Large intestine (tissue), 3 donors: ENCODE results near the gene MKNK2. TPM values are rescaled to one million over a fixed set of nuclear protein-coding genes. Genes with fewer than 3 reads are reported as not detected.
"Not testable (repeated sequence)": the region's sequence is repeated elsewhere in the genome, so short reads cannot be mapped to it uniquely, and the experiment has no call there.

Source experiments
- DNase-seq, 2 donors: peaks; one replicate each; pipeline versions ENCODE4 v3.0.0 to v3.0.0-alpha.2; 2013
- H3K27ac ChIP-seq: one replicate; pipeline ENCODE4 v1.5.1; 2013; ENCODE audit warnings: low read length
- H3K27me3 ChIP-seq: 2 replicates; pipeline ENCODE4 v1.6.1; 2013; ENCODE audit warnings: low read length; ENCODE audit not compliant: control insufficient read depth, insufficient read depth
- H3K36me3 ChIP-seq: 2 replicates; pipeline ENCODE4 v1.6.1; 2013; ENCODE audit warnings: low read length; ENCODE audit not compliant: control insufficient read depth, insufficient read depth
- H3K4me1 ChIP-seq: one replicate; pipeline ENCODE4 v1.6.1; 2013; ENCODE audit warnings: low read length; ENCODE audit not compliant: control insufficient read depth, insufficient read depth
- H3K4me3 ChIP-seq: one replicate; pipeline ENCODE4 v1.5.1; 2013; ENCODE audit warnings: low read length
- H3K9me3 ChIP-seq: one replicate; pipeline ENCODE4 v1.6.1; 2013; ENCODE audit warnings: mild to moderate bottlenecking, low read depth, low read length, moderate library complexity; ENCODE audit not compliant: control insufficient read depth
- WGBS: methylation state at CpG from one replicate; pipeline ENCODE4 v1.1.5; 2013; ENCODE audit warnings: low lambda C conversion rate; ENCODE audit not compliant: insufficient coverage; 5-methylcytosine and 5-hydroxymethylcytosine counted together
- polyA plus RNA-seq: library from polyadenylated mRNA; unstranded; fragments of 120-200 nt; gene quantifications from one replicate; pipeline ENCODE4 v1.2.1, GENCODE V29; 2013

The MKNK2 gene
- polyA plus RNA-seq, 1 donor: 86.8 TPM

DNA sequence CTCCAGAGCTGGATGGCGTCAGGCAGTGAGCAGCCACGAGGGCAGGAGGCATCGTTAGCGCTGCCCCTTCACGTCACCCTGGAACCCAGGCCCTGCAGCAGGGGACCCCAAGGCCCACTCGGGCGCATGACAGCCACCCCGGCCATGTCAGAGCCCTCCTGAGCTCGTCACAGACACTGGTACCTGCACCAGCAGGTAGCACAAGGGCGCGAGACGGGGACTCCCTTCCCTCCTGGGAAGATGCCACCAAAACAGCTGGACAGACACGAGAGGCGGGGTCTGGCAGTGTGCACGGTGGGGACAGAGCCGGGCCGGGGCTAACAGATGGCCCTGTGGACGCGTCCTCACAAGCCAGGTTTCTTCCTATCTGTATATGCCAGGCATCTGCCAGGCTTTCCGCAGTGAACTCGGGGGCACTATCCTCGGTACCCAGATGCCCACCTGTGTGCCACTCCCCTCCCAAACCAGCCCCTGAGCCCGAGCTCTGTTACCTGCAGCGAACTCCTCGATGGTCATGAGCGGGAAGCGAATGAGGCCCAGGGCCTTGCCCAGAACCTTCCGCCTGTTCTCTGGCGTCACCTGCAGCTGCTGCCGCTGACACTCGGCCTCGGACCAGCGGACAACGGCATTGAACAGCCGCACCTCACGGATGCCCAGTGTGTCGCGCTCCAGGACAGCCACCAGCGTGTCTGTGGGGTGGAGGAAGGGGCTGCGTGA is 61.4 kb downstream of the MKNK2 start:
- no CpG with 5 or more reads among the region's 40 CpGs for WGBS
- no peak for DNase-seq
- no peak overlapping the region for H3K4me3 ChIP-seq
- H3K27ac ChIP-seq: no peak overlapping the region
- H3K9me3 ChIP-seq: peaks cover 17% of the 10 kb centered on the region
- peaks cover 76% of the 10 kb centered on the region for H3K36me3 ChIP-seq
- no peaks in the 10 kb centered on the region for H3K27me3 ChIP-seq
- H3K4me1 ChIP-seq: no peaks in the 10 kb centered on the region

DNA sequence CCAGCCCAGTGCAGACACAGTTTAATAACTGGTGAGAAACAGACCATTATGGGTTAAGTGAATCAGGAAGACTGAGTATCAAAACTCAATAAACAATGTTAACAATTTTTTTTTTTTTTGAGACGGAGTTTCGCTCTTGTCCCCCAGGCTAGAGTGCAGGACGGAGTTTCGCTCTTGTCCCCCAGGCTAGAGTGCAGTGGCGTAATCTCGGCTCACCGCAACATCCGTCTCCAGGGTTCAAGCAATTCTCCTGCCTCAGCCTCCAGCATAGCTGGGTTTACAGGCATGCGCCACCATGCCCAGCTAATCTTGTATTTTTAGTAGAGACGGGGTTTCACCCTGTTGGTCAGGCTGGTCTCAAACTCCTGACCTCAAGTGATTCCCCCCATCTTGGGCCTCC is 62.6 kb downstream of the MKNK2 start:
- not testable (repeated sequence) for H3K4me1 ChIP-seq, H3K4me3 ChIP-seq, DNase-seq, H3K27me3 ChIP-seq, H3K27ac ChIP-seq
- Histone ChIP-seq H3K9me3 (peaks cover 17% of the 10 kb centered on the region), H3K36me3 (peaks cover 81% of the 10 kb centered on the region)
- 50% methylated on average over 2 of the region's 10 CpGs for WGBS

Other genes with a start within 250 kb of the MKNK2 start
- gene ATP8B3, start 239.0 kb downstream of the MKNK2 start, polyA plus RNA-seq: 0.99 TPM
- gene REXO1, start 202.8 kb downstream of the MKNK2 start, polyA plus RNA-seq: 23.8 TPM
- gene KLF16, start 187.7 kb downstream of the MKNK2 start, polyA plus RNA-seq: 19.5 TPM
- gene ABHD17A, start 165.7 kb downstream of the MKNK2 start, polyA plus RNA-seq: 46.4 TPM
- 5.1 TPM for gene ADAT3, start 145.8 kb downstream of the MKNK2 start, polyA plus RNA-seq
- gene SCAMP4, start 145.8 kb downstream of the MKNK2 start, polyA plus RNA-seq: 36.6 TPM
- gene CSNK1G2, start 110.1 kb downstream of the MKNK2 start, polyA plus RNA-seq: 56.9 TPM
- gene BTBD2, start 35.5 kb downstream of the MKNK2 start, polyA plus RNA-seq: 96.7 TPM
- gene MOB3A, start 45.1 kb upstream of the MKNK2 start, polyA plus RNA-seq: 20.8 TPM
- 4.4 TPM for gene IZUMO4, start 45.7 kb upstream of the MKNK2 start, polyA plus RNA-seq
- 103 TPM for gene AP3D1, start 100.3 kb upstream of the MKNK2 start, polyA plus RNA-seq
- 20.3 TPM for gene DOT1L, start 112.7 kb upstream of the MKNK2 start, polyA plus RNA-seq
- gene PLEKHJ1, start 185.1 kb upstream of the MKNK2 start, polyA plus RNA-seq: 115 TPM
- gene SF3A2, start 185.6 kb upstream of the MKNK2 start, polyA plus RNA-seq: 75.2 TPM
- gene AMH, start 198.1 kb upstream of the MKNK2 start, polyA plus RNA-seq: 4.6 TPM
- gene JSRP1, start 205.2 kb upstream of the MKNK2 start, polyA plus RNA-seq: 2.2 TPM
- gene PEAK3, start 230.9 kb upstream of the MKNK2 start, polyA plus RNA-seq: 0.15 TPM